ENCODE measurements around the gene JPH3.

The JPH3 gene

DNA sequence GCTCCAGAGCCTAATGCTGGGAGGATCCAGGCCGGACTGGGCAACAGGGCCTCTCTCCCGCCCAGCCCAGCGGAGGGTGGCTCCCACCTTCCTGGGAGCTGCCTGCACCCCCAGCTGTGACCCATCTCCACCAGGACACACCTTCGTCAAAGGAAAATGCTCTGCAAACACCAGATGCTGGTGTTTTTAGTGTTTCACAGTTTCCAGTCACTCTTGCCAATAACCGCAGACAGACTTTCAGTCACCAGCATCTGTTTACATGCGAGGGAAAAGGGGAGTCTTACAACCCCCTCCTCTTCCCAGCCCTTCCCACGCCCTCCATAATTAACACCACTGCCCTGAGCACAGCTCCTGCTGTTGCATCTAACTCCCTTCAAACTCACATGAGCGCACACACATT, 138.1 kb downstream of the JPH3 start:
- DNase-seq (ENCODE audit: low read depth, low spot score), result no peak

DNA sequence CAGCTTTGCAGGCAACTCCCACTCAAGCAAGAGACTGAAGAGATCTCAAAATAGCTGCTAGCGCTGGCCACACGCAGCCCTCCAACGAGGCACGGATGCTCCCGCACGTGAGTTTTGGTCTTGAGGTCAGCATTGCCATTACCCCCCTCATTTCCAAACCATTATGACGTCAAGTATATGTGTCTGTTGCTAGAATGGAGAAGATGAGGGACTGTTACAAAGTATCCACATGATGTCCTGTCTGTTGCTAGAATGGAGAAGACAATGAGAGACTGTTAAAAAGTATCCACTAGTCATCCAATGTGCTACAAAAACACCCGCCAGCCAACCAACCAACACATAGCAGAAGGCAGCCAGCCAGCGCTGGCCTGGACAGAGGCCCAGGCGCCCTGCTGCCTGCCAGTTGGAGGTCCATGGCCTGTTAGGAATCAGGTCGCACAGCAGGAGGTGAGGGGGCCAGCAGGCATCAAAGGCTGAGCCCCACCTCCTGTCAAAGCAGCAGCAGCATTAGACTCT, 138.7 kb downstream of the JPH3 start:
- no peak for DNase-seq (ENCODE audit: low read depth, low spot score)

DNA sequence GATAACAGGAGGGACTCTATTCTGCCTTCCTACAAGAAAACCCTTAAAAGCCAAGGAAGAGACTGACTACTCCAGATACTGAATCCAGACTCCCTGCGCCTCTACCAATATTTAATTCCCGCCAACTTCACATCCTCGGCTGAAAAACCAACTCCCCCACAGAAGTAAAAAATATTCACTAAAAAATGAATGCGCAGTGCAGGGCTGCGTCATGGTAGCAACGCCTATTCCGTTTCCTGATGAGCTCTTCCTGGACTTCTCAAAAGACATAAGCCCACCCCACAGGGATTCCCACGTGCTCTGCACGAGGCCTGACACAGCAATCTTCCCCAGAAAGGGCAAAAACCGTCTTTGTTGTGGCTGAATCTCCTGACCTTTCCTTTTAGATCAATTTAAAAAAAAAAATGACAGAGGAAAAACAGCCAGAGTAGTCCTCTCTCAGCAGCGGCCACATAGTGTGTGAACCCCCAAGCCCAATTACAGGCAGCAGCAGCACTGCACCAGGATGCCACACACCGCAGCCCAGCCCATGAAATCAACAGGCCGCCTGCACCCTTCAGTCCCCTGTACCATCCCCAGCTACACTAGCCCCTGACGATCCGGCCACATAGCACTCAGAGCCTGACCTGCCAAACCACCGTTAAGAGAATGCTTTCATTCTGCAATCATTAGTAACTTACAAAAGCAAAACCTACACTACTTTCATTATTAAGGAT, 139.6 kb downstream of the JPH3 start:
- DNase-seq (ENCODE audit: low read depth, low spot score), result no peak

DNA sequence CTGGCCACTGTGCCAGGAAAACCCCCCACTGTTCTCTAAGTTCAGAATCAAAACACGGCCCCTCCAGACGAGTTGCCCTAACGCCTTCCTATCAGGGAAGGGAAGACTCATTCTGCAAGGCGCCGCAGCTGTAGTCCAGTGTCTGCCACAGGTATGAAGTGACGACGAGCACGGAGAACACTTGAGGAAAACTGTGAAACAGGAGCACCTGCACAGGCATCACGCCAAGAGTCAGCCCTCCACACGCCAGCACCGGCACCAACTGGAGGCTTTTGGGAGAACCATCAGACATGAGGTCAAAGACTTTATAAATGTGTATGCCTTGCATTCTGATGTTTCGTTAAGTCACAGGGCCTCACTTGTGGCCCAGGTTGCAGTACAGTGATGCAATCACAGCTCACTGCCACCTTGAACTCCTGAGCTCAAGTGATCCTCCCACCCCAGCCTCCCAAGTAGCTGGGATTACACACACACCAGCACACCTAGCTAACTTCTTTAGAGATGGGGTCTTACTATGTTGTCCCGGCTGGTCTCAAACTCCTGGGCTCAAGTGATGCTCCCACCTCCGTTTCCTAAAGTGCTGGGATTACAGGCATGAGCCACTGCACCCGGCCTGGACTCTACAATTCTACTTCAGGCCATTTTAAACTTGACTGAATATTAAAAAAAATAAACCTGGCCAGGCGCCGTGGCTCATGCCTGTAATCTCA, 140.6 kb downstream of the JPH3 start:
- no peak for DNase-seq (ENCODE audit: low read depth, low spot score)

DNA sequence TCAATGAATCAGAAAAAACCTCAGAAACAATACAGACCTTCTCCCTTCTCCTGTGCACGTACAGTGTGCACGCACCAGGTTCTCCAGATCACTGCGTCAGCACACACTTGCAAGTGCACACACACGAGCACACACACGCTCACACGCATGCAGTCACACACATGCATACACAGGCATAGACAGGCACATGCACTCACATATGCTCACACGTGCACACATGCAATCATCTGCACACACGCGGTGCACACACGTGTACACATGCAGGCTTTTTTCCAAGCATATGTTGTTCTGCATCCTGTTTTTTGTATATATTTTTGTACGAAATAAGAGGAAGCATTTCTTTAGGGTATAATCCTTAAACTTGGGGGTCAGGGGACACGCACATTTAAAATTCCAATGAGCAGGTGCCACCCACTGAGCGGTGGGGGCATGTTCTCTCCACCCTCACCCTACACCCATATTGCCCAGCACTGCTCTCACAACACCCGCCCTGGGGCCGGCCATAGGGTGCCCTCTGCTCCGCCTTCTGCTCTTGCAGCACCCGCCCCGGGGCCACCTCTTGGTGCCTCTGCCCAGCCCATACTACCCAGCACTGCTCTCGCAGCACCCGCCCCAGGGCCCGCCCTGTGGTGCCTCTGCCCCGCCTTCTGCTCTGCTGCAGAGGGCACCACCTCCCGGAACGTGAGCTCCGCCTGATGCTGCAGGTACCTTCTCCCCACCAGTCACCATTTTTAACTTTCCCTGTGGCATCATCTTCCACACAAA, 142.6 kb downstream of the JPH3 start:
- no peak for DNase-seq (ENCODE audit: low read depth, low spot score)

DNA sequence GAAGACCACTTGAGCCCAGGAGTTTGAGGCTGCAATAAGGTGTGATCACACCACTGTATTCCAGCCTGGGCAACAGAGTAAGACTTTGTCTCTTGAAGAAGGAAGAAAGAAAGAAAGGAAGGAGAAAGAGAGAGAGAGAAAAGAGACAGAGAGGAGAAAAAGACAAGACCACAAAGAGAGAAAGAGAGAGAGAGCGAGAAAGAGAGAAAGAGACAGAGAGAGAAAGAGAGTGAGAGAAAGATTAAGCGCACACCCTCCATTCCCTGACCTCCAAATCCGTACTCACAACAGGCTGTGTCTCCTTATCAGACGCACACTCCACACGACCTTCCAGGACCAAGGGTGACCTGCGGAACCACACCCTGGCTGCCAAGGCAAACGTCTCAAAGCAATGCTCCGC, 143.9 kb downstream of the JPH3 start:
- DNase-seq (ENCODE audit: low read depth, low spot score), result no peak

Measured in iPS DF 19.7 (cell line).